LNCaP clone FGC (cell line): Measurements from ENCODE around the gene HUNK.

ENCODE experiments used
- DNase-seq: peaks from one replicate; pipeline ENCODE4 v3.0.0-alpha.2; 2011; ENCODE audit warnings: low read depth
- H3K4me3 ChIP-seq: 2 replicates; pipeline ENCODE4 v1.5.1; 2011; ENCODE audit warnings: mild to moderate bottlenecking, low read depth, low read length, control low read depth
- CTCF ChIP-seq: IDR thresholded peaks from 2 replicates; pipeline ENCODE4 v1.5.1; 2012; ENCODE audit warnings: mild to moderate bottlenecking; ENCODE audit not compliant: control insufficient read depth, insufficient read depth; ENCODE audit errors: extremely low read depth

Gene HUNK

GRCh38 chr21:32044205-32045180 is 171.7 kb downstream of the HUNK start:
- no peak for DNase-seq

GRCh38 chr21:32046191-32046590 is 173.4 kb downstream of the HUNK start:
- TF ChIP-seq CTCF, result no peak
- no peak for DNase-seq
- no peak overlapping the region for H3K4me3 ChIP-seq

More at GRCh38 chr21:32044205-32045180, 171.7 kb downstream of the HUNK start:
- H3K4me3 ChIP-seq, result no peak overlapping the region
- no peak for TF ChIP-seq CTCF

- no peak for TF ChIP-seq CTCF
- DNase-seq, result no peak
- no peak overlapping the region for H3K4me3 ChIP-seq
Measured at GRCh38 chr21:32048353-32048752, 175.5 kb downstream of the HUNK start.
